MM.1S (cell line): ENCODE measurements around the gene ZBTB7B.
"Not testable (repeated sequence)": the region's sequence is repeated elsewhere in the genome, so short reads cannot be mapped to it uniquely, and the experiment has no call there.

Experiments
- CTCF ChIP-seq: fragments of 300-600 bp; sonication (generic); IDR thresholded peaks from 2 replicates; pipeline ENCODE4 v1.5.1; 2016; ENCODE audit warnings: antibody characterized with exemption, low read length, mixed read lengths
- EZH2phosphoT487 ChIP-seq: fragments of 300-600 bp; sonication (generic); IDR thresholded peaks from 2 replicates; pipeline ENCODE4 v1.6.1; 2018; ENCODE audit warnings: antibody characterized with exemption, low read length

GRCh38 chr1:154995301-154995983 lies 7.2 kb upstream of the ZBTB7B start:
- TF ChIP-seq CTCF = peak; percentile 40
- TF ChIP-seq EZH2phosphoT487 = not testable (repeated sequence)
